NCI-H187 (cell line): ENCODE results near the gene FAM184A.

ENCODE experiments used
- DNase-seq, 2 experiments: peaks; one replicate each; lab custom pipeline; 2025; lab: John Stamatoyannopoulos, UW

Gene FAM184A

GRCh38 chr6:118914598-118914997 is 163.9 kb downstream of the FAM184A start:
- DNase-seq = no peak

GRCh38 chr6:118913161-118913560 is 165.3 kb downstream of the FAM184A start:
- DNase-seq = no peak

- DNase-seq = no peak
Observed at GRCh38 chr6:118912646-118913045, 165.8 kb downstream of the FAM184A start.
